Esophagus muscularis mucosa (tissue), 2 donors: Measurements from ENCODE around the gene AXIN1.

Experiments used
- EP300 ChIP-seq: sonication (generic); formaldehyde crosslinking; IDR thresholded peaks from one replicate; pipeline ENCODE4 v1.6.1; 2017; ENCODE audit warnings: antibody characterized with exemption
- POLR2A ChIP-seq: fragments of 450-650 bp; IDR thresholded peaks from one replicate; pipeline ENCODE4 v1.6.1; 2017; ENCODE audit warnings: antibody characterized with exemption, moderate library complexity, mild to moderate bottlenecking, low read depth

- no peak for TF ChIP-seq EP300
- no peak for TF ChIP-seq POLR2A
Observed at GRCh38 chr16:296806-297510, 55.6 kb downstream of the AXIN1 start.
